ENCODE data around the gene IP6K3. TPM values are rescaled to one million over a fixed set of nuclear protein-coding genes. Genes with fewer than 3 reads are reported as not detected.

The IP6K3 gene
- total and polyA plus RNA-seq, 3 donors from 2014 or later, result 0.15 to 0.16 TPM; not detected in 1

DNA sequence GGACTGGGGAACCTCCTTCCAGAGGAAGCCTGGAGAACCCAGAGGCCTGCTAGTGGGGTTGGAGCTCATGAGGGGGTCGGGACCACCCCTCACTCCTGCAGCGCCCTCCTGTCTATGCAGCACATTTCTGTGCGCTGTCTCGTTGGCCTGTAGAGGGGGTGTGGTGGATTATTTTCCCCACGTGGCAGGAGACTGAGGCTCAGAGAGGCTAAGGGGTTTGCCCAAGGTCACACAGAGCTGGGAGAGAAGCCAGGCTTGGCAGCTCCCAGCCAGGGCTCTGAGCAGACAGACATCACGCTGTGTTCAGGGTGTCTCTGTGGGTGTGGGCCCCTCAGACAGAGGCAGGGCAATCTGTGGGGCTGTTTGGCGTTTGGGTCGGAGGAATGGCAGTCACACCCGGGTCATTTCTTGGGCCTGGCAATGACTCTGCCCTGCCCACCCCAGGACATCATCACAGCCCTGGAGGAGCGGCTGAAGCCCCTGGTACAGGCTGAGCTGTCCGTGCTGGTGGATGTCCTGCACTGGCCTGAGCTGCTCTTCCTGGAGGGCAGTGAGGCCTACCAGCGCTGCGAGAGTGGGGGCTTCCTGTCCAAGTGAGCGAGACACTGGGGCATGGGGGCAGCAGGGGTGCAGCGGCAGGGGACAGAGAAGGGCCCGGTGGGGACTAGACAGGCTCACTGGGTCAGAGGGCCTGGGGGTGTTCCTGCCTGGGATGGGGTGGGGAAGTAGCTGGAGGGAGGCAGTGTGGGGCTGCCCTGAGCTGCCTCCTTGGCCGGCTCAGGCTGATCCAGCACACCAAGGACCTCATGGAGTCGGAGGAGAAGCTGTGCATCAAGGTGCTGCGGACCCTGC is 62.9 kb downstream of the IP6K3 start:
- WGBS, 2 donors, result 57 to 58% methylated on average over 6 to 19 of the region's 19 CpGs
- Histone ChIP-seq H3K27me3 (no peaks in the 10 kb centered on the region), H3K27ac (peak overlapping the region in 1 of 2 donors; percentile 50), H3K9me3 (no peaks in the 10 kb centered on the region), H3K4me1 (peaks cover 17% of the 10 kb centered on the region), H3K4me3 (no peak overlapping the region), H3K36me3 (ENCODE audit: low read depth, missing control alignments) (no peaks in the 10 kb centered on the region)
- intact Hi-C loops (cut with DNase I; ENCODE audit: low total_unique reads), result no loop called here
- peak; percentile 90 for DNase-seq
- TF ChIP-seq, protein P1, sequence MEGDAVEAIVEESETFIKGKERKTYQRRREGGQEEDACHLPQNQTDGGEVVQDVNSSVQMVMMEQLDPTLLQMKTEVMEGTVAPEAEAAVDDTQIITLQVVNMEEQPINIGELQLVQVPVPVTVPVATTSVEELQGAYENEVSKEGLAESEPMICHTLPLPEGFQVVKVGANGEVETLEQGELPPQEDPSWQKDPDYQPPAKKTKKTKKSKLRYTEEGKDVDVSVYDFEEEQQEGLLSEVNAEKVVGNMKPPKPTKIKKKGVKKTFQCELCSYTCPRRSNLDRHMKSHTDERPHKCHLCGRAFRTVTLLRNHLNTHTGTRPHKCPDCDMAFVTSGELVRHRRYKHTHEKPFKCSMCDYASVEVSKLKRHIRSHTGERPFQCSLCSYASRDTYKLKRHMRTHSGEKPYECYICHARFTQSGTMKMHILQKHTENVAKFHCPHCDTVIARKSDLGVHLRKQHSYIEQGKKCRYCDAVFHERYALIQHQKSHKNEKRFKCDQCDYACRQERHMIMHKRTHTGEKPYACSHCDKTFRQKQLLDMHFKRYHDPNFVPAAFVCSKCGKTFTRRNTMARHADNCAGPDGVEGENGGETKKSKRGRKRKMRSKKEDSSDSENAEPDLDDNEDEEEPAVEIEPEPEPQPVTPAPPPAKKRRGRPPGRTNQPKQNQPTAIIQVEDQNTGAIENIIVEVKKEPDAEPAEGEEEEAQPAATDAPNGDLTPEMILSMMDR (IDR thresholded peaks at IDR 0.05), result no peak
- no peak for TF ChIP-seq POLR2A (IDR thresholded peaks at IDR 0.05)

DNA sequence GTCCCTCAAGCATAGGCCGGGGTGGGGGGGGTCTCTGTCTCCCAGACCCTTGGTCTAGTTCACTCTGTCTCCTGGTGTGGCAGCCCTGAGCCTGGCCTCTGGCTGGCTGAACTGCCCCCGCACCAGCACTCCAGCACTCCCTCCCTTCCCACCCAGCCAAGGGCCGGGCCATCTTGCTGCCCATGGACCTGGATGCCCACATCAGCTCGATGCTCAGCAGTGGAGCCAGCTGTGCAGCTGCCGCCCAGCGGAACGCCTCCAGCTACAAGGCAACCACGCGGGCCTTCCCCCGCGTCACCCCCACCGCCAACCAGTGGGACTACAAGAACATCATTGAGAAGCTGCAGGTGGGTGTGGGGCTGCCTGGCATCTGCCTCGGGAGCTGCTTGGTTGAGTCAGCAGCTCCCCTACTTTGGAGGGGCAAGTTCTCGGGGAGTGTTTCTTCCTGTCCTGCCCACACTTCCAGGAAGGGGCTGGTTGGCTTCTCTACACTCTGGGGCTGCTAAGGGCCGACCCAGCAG is 63.6 kb downstream of the IP6K3 start:
- H3K4me1 ChIP-seq, result peaks cover 17% of the 10 kb centered on the region
- no peaks in the 10 kb centered on the region for H3K9me3 ChIP-seq
- no peak overlapping the region for H3K4me3 ChIP-seq
- H3K27ac ChIP-seq, result peak overlapping the region in 1 of 2 donors; percentile 50
- no peaks in the 10 kb centered on the region for H3K27me3 ChIP-seq
- intact Hi-C loops (cut with DNase I; ENCODE audit: low total_unique reads), result no loop called here
- no peaks in the 10 kb centered on the region for H3K36me3 ChIP-seq (ENCODE audit: low read depth, missing control alignments)
- DNase-seq, result peak; percentile 67
- TF ChIP-seq POLR2A (IDR thresholded peaks at IDR 0.05), result no peak
- TF ChIP-seq, protein P1 (IDR thresholded peaks at IDR 0.05), result no peak
- WGBS, 2 donors, result 74 to 92% methylated on average over 4 to 15 of the region's 15 CpGs

DNA sequence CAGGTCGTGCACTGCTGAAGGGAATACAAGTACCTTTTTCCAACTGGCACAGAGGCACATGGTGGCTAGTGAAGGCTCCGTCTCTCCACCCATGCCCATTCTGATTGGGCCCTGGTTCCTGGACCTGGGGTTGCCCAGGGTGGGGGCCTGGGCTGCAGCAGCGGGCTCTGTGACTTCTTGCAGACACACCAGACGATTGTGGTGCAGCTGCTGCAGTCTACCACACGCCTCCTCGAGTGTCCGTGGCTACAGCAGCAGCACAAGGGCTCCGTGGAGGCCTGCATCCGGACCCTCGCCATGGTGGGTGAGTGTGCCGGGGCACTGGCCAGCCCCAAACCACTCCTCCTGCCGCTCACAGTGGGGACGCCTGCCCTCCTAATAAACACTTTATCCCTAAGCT is 64.4 kb downstream of the IP6K3 start:
- 81 to 85% methylated on average over 9 to 13 of the region's 13 CpGs for WGBS, 2 donors
- DNase-seq, result no peak
- no peaks in the 10 kb centered on the region for H3K36me3 ChIP-seq (ENCODE audit: low read depth, missing control alignments)

DNA sequence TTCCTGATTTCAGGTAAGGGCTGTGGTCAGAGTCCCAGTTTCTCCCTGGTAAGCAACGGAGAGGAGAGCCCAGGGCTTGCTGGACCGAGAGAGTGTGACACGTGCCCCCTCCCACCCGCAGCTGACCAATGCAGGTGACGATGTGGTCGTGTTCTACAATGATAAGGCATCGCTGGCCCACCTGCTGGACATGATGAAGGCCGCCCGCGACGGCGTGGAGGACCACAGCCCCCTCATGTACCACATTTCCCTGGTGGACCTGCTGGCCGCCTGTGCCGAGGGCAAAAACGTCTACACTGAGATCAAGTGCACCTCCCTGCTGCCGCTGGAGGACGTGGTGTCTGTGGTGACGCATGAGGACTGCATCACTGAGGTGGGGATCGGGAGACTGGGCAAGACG is 66.9 kb downstream of the IP6K3 start:
- Histone ChIP-seq H3K9me3 (no peaks in the 10 kb centered on the region), H3K36me3 (ENCODE audit: low read depth, missing control alignments) (no peaks in the 10 kb centered on the region), H3K4me3 (no peak overlapping the region), H3K4me1 (peaks cover 17% of the 10 kb centered on the region), H3K27me3 (no peaks in the 10 kb centered on the region), H3K27ac (no peak overlapping the region)
- TF ChIP-seq, protein P1 (IDR thresholded peaks at IDR 0.05), result no peak
- TF ChIP-seq POLR2A (IDR thresholded peaks at IDR 0.05), result no peak
- WGBS, 2 donors, result 83 to 94% methylated on average over 12 to 20 of the region's 20 CpGs
- intact Hi-C loops (cut with DNase I; ENCODE audit: low total_unique reads), result no loop called here
- no peak for DNase-seq

More for the DNA sequence above, 64.4 kb downstream of the IP6K3 start:
- Histone ChIP-seq H3K4me1 (peaks cover 17% of the 10 kb centered on the region), H3K4me3 (no peak overlapping the region), H3K9me3 (no peaks in the 10 kb centered on the region), H3K27ac (no peak overlapping the region), H3K27me3 (no peaks in the 10 kb centered on the region)
- TF ChIP-seq, protein P1 (IDR thresholded peaks at IDR 0.05), result no peak
- no peak for TF ChIP-seq POLR2A (IDR thresholded peaks at IDR 0.05)
- intact Hi-C loops (cut with DNase I; ENCODE audit: low total_unique reads), result no loop called here

All from testis (tissue), 3 donors.